Measurements from ENCODE around the gene WASF1.
"Not testable (repeated sequence)": the region's sequence is repeated elsewhere in the genome, so short reads cannot be mapped to it uniquely, and the experiment has no call there.

The WASF1 gene

DNA sequence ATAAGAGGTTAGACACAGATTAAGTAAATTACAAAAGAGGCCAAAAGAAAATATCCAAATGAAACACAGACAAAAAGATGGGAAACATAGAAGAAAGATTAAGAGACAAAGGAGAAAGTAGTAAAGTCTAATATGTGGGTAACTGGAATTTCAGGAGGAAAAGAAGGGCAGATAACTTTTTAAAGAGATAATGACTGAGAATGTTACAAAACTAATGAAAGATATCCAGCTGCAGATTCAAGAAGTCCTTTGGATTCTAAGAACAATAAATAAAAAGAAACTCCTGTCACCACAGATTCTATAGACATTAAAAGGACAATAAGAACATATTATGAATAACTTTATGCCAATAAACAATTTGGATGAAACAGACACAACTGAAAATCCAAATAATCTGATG, 90.1 kb downstream of the WASF1 start:
- no peak for DNase-seq (ENCODE audit: low read depth, low spot score)

DNA sequence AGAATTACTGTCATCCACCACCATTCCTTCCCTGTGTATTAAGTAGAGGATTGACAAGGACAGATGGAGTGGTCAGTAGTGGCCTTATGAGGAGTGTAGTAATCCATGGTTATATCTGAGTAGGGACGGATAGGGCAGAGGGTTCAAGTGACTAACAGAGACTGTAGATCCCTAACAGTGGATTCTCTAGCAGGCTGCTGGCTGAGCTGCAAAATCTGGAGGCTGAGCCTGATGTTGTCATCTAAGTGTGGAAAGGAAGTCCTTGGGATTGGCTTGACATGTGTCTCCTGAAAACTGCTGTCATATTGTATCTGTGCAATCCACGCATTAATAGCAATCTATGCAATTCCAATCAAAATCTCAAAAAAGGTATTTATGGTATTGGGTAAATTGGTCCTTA, 94.2 kb downstream of the WASF1 start:
- no peak for DNase-seq (ENCODE audit: low read depth, low spot score)

DNA sequence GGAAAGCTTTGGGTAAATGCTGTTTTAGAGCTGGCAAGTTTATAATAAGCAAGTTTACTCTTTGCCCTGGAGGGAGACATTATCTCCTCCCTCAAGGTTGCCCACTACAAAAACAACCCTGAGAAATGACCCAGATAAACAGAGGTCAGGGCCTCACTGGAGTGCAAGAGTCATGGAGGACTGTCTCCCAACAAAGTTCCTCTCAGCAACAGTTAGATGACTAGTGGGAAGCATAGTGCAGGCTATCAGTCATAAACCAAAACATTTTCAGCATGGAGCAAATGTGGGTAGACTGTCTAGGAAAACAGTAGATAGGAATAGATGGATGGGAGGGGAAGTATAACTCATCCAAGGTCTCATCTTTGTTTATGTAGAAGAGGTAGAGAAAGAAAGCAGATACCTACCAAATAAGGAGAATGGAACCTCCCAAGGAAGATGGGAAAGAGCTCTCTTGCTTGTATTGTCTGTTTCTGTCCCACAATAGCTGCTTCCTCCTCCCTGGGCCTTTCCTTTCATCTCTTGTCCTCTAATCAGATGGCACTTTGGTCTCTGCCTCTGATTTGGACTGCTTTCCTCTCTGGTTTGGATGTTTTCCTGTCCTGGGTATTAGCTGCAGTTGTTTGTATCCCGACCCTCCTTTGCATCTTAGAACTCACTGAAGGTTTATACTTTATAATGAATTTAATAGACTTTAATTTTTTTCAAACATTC, 95.4 kb downstream of the WASF1 start:
- no peak for DNase-seq (ENCODE audit: low read depth, low spot score)

DNA sequence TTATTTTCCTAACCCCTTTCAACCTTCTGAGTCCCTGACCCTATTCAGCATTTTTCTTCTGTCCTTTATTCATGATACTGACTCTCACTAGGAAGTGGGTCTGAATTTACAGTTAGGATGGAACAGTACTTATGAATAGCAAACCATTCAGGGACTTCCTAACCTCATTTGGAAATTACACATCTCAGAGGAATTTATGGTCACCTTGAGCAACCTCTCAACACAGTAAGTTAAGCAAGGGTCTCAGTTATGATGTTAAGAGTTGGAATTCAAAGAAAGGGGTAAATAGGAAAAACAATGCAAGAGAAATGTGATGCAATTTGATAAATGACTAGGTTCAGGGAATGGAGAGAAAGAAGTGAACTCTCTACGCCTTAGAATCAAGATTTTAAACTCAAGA, 104.1 kb downstream of the WASF1 start:
- DNase-seq (ENCODE audit: low read depth, low spot score), result no peak

DNA sequence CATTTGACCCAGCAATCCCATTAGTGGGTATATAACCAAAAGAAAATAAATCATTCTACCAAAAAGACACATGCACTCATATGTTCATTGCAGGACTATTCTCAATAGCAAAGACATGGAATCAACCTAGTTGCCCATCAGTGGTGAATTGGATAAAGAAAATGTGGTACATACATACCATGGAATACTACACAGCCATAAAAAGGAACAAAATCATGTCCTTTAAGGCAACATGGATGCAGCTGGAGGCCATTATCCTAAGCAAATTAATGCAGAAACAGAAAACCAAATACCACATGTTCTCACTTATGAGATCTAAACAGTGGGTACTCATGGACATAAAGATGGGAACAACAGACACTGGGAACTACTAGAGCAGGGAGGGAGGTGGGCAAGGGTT, 106.0 kb downstream of the WASF1 start:
- not testable (repeated sequence) for DNase-seq (ENCODE audit: low read depth, low spot score)

DNA sequence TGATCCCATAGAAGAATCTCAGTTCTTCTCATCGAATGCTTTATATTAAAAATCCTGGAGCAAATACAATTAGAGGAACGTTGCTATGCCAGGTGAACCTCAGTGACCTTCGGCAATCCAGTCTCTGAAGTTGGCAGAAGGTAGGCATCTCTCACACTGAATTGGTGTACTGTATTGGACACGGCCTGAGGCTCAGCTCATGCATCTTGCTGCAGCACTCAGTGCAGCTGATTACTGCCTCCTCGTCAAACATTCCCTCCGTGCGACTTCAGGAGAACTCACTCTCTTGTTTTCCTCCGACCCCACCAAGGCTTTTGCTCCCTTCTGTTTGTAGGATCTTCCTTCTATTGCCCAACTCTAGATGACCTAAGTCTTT, 110.9 kb downstream of the WASF1 start:
- DNase-seq (ENCODE audit: low read depth, low spot score), result no peak

DNA sequence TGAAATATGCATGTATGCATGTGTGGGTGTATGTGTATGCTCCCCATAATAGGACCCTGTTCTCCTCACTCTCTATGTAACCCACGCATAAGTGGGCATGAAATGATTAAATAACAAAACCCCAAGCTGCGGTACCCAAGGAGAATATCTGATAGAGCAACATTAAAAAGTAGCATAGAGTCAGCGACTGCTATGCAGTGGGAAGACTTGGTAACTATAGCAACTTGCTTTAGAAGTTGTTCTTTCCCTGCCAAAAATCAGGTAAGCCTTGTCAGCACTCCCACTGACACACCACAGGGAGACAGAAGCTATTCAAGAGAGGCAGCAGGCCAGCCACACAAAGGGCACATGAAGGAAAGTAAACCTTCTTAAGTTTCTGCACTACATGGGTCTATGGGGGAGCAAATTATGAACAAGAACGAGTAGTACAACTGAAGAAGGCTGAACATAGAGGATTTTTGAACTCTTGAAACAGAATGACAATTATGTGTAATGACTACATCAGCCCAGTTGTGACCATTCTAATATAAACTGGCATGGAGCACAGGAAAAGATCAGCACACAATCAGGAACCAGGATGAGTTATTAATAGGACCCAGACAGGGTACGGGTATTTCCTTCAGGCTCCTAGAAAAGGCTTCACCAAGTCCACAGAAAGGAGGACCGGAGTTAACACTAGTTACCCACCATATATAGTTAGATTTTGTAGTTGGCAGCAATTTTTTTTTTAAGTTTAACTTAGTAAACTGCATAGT, 111.5 kb downstream of the WASF1 start:
- DNase-seq (ENCODE audit: low read depth, low spot score), result no peak

DNA sequence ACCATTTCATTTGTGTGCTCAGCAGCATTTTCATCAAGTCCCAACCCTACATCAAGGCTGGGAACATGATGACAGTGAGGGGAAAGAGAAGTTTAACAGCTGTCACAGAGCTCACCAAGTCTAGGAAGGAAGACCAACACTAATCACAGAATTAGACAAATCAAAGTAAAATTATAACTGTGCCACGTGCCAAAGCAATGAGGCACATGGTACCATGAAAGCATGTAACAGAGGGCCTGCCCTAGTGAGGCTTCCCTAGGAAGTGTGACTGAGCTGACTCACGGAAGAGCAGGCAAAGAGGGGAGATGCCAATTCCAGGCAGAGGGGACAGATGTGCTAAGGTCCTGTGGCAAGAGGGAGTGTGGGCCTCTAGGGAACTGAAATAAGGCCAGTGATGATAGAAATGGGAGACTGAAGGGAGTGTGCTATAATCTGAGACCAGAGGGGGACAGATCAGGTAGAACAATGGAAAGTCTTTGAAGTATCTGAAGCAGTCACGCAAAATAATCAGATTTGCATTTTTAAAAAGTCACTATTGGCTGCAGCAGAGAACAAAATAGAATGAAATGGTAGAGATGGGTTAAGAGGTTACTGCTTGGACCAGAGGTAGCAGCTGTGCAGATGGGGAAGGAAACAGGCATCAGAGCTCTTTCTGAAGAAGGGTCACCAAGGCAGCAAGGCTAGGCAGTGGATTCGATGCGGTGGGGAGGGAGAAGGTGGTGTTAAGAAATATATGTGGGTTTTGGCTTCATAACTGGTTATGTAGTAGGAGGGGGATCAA, 114.5 kb downstream of the WASF1 start:
- DNase-seq (ENCODE audit: low read depth, low spot score), result no peak

DNA sequence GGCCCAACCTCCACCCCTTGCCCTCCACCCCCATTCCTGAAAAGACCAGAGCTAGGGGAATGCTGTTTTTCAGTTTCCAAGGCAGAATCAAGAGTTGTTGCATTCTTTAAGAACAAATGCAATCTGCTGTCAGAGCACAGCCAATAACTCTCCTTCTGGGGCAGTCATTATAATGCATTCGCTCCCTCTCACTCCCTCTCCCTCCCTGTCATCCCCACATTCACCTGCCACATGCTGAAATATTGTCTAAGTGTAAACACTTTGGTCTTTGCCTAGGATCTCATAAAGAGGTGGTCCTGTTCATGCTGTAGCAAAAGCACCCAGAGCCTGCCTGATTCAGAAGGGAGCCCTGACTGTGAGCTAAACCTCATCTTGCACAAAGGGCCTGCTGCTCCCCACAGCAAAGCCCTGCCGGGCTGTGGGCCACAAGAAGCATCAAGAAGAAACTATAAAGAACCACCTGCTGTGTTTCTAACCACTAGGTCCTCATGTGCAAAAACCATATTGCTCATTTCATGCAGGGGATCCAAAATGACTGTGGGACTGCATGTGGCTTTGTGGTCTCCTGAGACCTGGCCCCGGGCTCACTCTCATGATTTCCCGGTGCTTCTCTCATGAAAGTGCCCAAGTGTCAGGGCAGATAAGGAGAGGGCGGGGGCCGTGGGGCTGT, 115.7 kb downstream of the WASF1 start:
- DNase-seq (ENCODE audit: low read depth, low spot score), result no peak

DNA sequence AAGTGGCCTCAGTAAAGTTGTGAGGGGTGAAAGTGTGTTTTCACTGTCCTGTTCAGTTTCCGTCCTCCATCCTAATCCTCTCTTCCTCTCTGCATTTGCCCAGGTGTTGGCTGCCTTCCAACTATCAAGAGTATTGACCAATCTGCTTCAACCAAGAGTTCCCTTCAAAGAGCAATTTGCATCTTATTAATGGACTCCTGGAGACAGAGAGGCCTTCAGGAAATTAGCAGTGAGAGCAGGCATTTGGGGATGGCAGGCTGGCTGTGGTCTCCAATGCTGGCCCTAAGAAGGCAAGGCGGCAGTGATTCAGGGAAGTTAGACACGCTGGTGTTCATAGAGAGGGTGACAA, 124.1 kb downstream of the WASF1 start:
- DNase-seq (ENCODE audit: low read depth, low spot score), result no peak

DNA sequence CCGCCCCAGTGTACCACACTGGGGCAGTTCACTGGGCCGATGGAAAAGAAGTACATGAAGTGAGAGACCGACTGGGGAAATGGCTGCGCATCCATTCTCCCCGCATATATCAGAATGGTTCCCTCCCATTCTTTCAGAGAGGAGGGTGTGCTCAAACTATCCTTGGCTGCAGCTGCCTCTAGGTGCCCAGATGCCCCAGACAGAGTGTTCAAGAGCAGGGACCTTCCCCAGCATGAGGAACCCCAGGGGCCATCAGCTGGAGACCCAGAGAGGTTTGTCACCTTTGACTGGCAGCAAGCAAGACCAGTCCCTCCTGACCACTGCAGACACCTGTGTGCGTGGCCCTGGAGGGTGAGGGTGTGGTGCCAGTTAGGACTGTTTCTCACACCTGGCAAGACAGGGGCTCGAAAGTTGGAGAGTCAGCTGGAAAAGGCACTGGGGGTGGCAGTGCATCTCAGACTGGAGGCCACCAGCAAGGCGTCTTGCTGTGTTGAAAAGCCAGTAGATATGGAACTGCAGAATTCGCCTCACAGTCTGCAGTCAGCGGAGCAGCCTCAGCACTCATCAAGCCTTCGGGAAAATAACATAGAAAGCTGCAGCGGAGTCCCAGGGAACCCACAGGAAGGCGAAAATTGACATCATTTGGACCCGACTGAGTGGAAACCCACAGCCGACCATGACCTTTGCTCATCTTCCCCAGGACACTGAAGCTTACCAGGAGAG, 124.6 kb downstream of the WASF1 start:
- DNase-seq (ENCODE audit: low read depth, low spot score), result no peak

DNA sequence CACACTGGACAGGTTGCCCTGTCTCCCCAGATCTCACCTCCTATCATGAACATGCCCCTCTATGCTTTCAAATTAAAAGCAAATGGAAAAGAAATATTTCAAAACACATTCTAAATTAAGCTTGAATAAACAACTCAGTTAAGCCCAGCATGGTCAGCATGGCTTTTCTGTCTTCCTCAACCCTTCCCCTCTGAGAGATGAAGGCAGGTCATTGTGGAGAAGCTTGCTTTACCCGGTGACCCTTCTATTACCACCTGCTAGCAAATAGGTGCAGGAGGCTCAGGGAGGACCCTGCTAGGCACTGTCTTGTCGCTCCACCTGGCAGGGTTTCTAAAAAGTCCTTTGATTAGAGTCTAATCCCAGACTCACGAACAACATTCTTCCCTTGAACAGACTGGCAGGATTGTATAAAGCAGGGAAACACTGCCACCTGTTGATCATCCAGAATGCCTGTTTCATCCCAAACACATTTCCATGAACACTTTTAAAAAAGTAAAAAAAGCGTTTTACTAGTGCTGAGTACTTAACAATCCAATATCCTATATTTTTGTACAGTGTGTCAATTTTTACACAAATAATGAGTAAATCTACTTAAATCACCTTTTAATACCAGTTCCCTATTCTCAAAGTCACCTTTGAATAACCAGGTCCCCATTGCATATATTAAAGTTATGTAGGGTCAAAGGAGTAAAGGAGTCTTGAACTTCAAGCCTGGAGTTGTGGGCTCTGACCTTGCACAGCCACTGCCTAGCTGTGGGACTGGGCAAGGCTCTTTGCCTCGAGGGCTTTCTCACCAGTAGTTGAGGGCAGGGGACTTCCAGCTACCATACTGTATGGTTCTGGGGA, 125.9 kb downstream of the WASF1 start:
- DNase-seq (ENCODE audit: low read depth, low spot score), result no peak

DNA sequence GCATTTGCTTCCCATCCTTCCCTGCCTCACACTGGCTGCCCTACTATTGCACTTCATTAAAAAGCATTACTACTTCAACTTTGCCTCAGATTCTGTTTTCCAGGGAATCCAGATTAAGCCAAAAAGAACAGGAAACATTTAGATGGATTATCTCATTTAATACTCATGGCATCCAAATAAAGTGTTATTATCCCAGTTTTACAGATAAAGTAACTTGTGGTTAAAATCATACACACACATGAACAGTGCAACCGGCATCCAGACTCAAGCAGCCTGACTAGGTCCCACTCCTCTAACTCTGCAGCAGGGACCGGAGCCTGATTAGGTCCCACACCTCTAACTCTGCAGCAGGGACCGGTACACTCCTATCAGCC, 129.0 kb downstream of the WASF1 start:
- no peak for DNase-seq (ENCODE audit: low read depth, low spot score)
